ENCODE measurements around the gene NDUFS2. TPM values are rescaled to one million over a fixed set of nuclear protein-coding genes. Genes with fewer than 3 reads are reported as not detected.
A peak's percentile ranks its signal among the peaks of the same experiment; 100 is the strongest.

NDUFS2 gene
- total and polyA plus RNA-seq, 4 experiments from 2014 or later, result 89.9 to 112 (median 95.1) TPM

- Mint-ChIP-seq H3K4me1 (peaks cover 40 to 77% (median 61%) of the 10 kb centered on the region in 4 donors), H3K36me3 (peaks cover 27 to 59% of the 10 kb centered on the region in 2 donors), H3K4me3 (peak within 1 kb of the TSS; percentile 91 to 99 (median 94)), H3K9me3 (peaks cover 0 to 3% (median 0%) of the 10 kb centered on the region in 8 donors), H3K27me3 (no peaks in the 10 kb centered on the region), H3K27ac (peak within 1 kb of the TSS; percentile 94 to 99 (median 97))
- intact Hi-C loops (cut with micrococcal nuclease), result loop anchor here (10.0 kb wide), 1 partner anchor 1064 kb away; the partner anchor contains the start of gene IGSF8
- H3K4me1 ChIP-seq (ENCODE audit: insufficient read depth, low read length), result peaks cover 45% of the 10 kb centered on the region
- ChIA-PET CTCF (ENCODE audit: partially characterized antibody) (interaction anchor here (1.0 to 2.4 kb wide), 4 partner anchors 33 to 90 kb away, joined by 3 to 9 read pairs (median 6); partner anchors contain the start of genes ARHGAP30, NDUFS2 and TOMM40L), POLR2A (ENCODE audit: partially characterized antibody) (interaction anchor here (0.6 to 2.7 kb wide), 7 partner anchors 11 to 138 kb away, joined by 3 to 15 read pairs (median 9); partner anchors contain the start of genes B4GALT3, NDUFS2 and TOMM40L)
- DNase-seq, result peak; percentile 91 to 92 (median 92)
- no peaks in the 10 kb centered on the region for H3K27me3 ChIP-seq (ENCODE audit: insufficient read depth, low read length)
- H3K27ac ChIP-seq (ENCODE audit: low read depth, low read length), result peak within 1 kb of the TSS; percentile 84
- H3K9me3 ChIP-seq (ENCODE audit: control insufficient read depth in 1 of 2, low read length in 2 of 2), result no peaks in the 10 kb centered on the region
- peak within 1 kb of the TSS; percentile 83 to 93 for H3K4me3 ChIP-seq (ENCODE audit: low read length in 2 of 2)
- peaks cover 19% of the 10 kb centered on the region for H3K36me3 ChIP-seq (ENCODE audit: insufficient read depth, low read length)
Measured at GRCh38 chr1:161159087-161159912, 42.9 kb upstream of the NDUFS2 start, which contains the start of gene USP21. Gene USP21 (plus strand): TSS chr1:161159500. CDS start chr1:161160641, 1,141 bp downstream.

- ChIA-PET CTCF (ENCODE audit: partially characterized antibody) (no interaction called here), POLR2A (ENCODE audit: partially characterized antibody) (interaction anchor here (1.7 to 2.7 kb wide), 5 partner anchors 11 to 42 kb away, joined by 5 to 15 read pairs (median 10); partner anchors contain the start of genes B4GALT3, DEDD and NDUFS2)
- no peak for DNase-seq
- Histone ChIP-seq H3K9me3 (ENCODE audit: control insufficient read depth in 1 of 2, low read length in 2 of 2) (no peaks in the 10 kb centered on the region), H3K27me3 (ENCODE audit: insufficient read depth, low read length) (no peaks in the 10 kb centered on the region), H3K36me3 (ENCODE audit: insufficient read depth, low read length) (peaks cover 19% of the 10 kb centered on the region), H3K27ac (ENCODE audit: low read depth, low read length) (peak overlapping the region; percentile 84), H3K4me1 (ENCODE audit: insufficient read depth, low read length) (peaks cover 40% of the 10 kb centered on the region), H3K4me3 (ENCODE audit: low read length in 2 of 2) (peak overlapping the region; percentile 83 to 93)
- Mint-ChIP-seq H3K4me3 (peak overlapping the region; percentile 91 to 99 (median 94)), H3K9me3 (peaks cover 0 to 3% (median 0%) of the 10 kb centered on the region in 8 donors), H3K36me3 (peaks cover 27 to 62% of the 10 kb centered on the region in 2 donors), H3K4me1 (peaks cover 39 to 78% (median 58%) of the 10 kb centered on the region in 4 donors), H3K27me3 (no peaks in the 10 kb centered on the region), H3K27ac (peak overlapping the region; percentile 88 to 99 (median 97))
- intact Hi-C loops (cut with micrococcal nuclease), result loop anchor here (10.0 kb wide), 1 partner anchor 1065 kb away; the partner anchor contains the start of gene IGSF8
Measured at GRCh38 chr1:161159913-161160243, 42.3 kb upstream of the NDUFS2 start.

- peaks cover 19% of the 10 kb centered on the region for H3K36me3 ChIP-seq (ENCODE audit: insufficient read depth, low read length)
- H3K27ac ChIP-seq (ENCODE audit: low read depth, low read length), result no peak overlapping the region
- H3K9me3 ChIP-seq (ENCODE audit: control insufficient read depth in 1 of 2, low read length in 2 of 2), result no peaks in the 10 kb centered on the region
- POLR2A ChIA-PET (ENCODE audit: partially characterized antibody), result interaction anchor here (1.1 to 2.6 kb wide), 5 partner anchors 10 to 65 kb away, joined by 3 to 16 read pairs (median 3); partner anchors contain the start of genes B4GALT3, DEDD, KLHDC9 and TOMM40L
- peak overlapping the region in 6 of 7 donors; percentile 92 to 99 (median 96) for H3K27ac Mint-ChIP-seq
- intact Hi-C loops (cut with micrococcal nuclease), result no loop called here
- CTCF ChIA-PET (ENCODE audit: partially characterized antibody), result interaction anchor here (1.0 to 2.5 kb wide), 2 partner anchors 31 to 41 kb away, joined by 4 to 12 read pairs; partner anchors contain the start of gene NDUFS2
- peaks cover 0 to 3% (median 0%) of the 10 kb centered on the region in 8 donors for H3K9me3 Mint-ChIP-seq
- peaks cover 27 to 57% of the 10 kb centered on the region in 2 donors for H3K36me3 Mint-ChIP-seq
- H3K4me1 ChIP-seq (ENCODE audit: insufficient read depth, low read length), result peaks cover 42% of the 10 kb centered on the region
- peaks cover 34 to 78% (median 54%) of the 10 kb centered on the region in 4 donors for H3K4me1 Mint-ChIP-seq
- peak overlapping the region; percentile 71 to 95 (median 92) for H3K4me3 Mint-ChIP-seq
- no peak for DNase-seq
- no peak overlapping the region for H3K4me3 ChIP-seq (ENCODE audit: low read length in 2 of 2)
- no peaks in the 10 kb centered on the region for H3K27me3 ChIP-seq (ENCODE audit: insufficient read depth, low read length)
- no peaks in the 10 kb centered on the region for H3K27me3 Mint-ChIP-seq
Measured at GRCh38 chr1:161160671-161161145, 41.5 kb upstream of the NDUFS2 start.

- POLR2A ChIA-PET (ENCODE audit: partially characterized antibody), result interaction anchor here (1.1 to 2.6 kb wide), 9 partner anchors 8 to 64 kb away, joined by 3 to 16 read pairs (median 4); partner anchors contain the start of genes B4GALT3, DEDD, KLHDC9 and NDUFS2
- no peak for DNase-seq
- intact Hi-C loops (cut with micrococcal nuclease), result no loop called here
- H3K27me3 ChIP-seq (ENCODE audit: insufficient read depth, low read length), result no peaks in the 10 kb centered on the region
- H3K27ac ChIP-seq (ENCODE audit: low read depth, low read length), result no peak overlapping the region
- Mint-ChIP-seq H3K4me3 (peak overlapping the region in 6 of 8 donors; percentile 6 to 95 (median 37)), H3K36me3 (peaks cover 27 to 59% of the 10 kb centered on the region in 2 donors), H3K27ac (peak overlapping the region in 4 of 7 donors; percentile 59 to 83 (median 66)), H3K27me3 (no peaks in the 10 kb centered on the region), H3K4me1 (peaks cover 32 to 84% (median 56%) of the 10 kb centered on the region in 4 donors), H3K9me3 (peaks cover 0 to 3% (median 0%) of the 10 kb centered on the region in 8 donors)
- H3K36me3 ChIP-seq (ENCODE audit: insufficient read depth, low read length), result peaks cover 19% of the 10 kb centered on the region
- no peak overlapping the region for H3K4me3 ChIP-seq (ENCODE audit: low read length in 2 of 2)
- CTCF ChIA-PET (ENCODE audit: partially characterized antibody), result interaction anchor here (1.0 to 2.5 kb wide), 3 partner anchors 30 to 64 kb away, joined by 4 to 12 read pairs (median 4); partner anchors contain the start of genes NDUFS2 and TOMM40L
- H3K4me1 ChIP-seq (ENCODE audit: insufficient read depth, low read length), result peaks cover 43% of the 10 kb centered on the region
- no peaks in the 10 kb centered on the region for H3K9me3 ChIP-seq (ENCODE audit: control insufficient read depth in 1 of 2, low read length in 2 of 2)
Measured at GRCh38 chr1:161161652-161162051, 40.5 kb upstream of the NDUFS2 start.

- Mint-ChIP-seq H3K36me3 (peaks cover 26 to 56% of the 10 kb centered on the region in 2 donors), H3K9me3 (peaks cover 0 to 3% (median 0%) of the 10 kb centered on the region in 8 donors), H3K27ac (peak overlapping the region in 5 of 7 donors; percentile 59 to 83 (median 69)), H3K4me3 (peak overlapping the region in 4 of 8 donors; percentile 32 to 40 (median 37)), H3K27me3 (no peaks in the 10 kb centered on the region), H3K4me1 (peaks cover 35 to 85% (median 60%) of the 10 kb centered on the region in 4 donors)
- Histone ChIP-seq H3K9me3 (ENCODE audit: control insufficient read depth in 1 of 2, low read length in 2 of 2) (no peaks in the 10 kb centered on the region), H3K36me3 (ENCODE audit: insufficient read depth, low read length) (peaks cover 19% of the 10 kb centered on the region), H3K4me1 (ENCODE audit: insufficient read depth, low read length) (peaks cover 47% of the 10 kb centered on the region), H3K4me3 (ENCODE audit: low read length in 2 of 2) (no peak overlapping the region), H3K27ac (ENCODE audit: low read depth, low read length) (no peak overlapping the region), H3K27me3 (ENCODE audit: insufficient read depth, low read length) (no peaks in the 10 kb centered on the region)
- ChIA-PET POLR2A (ENCODE audit: partially characterized antibody) (interaction anchor here (0.7 to 2.6 kb wide), 9 partner anchors 9 to 64 kb away, joined by 3 to 16 read pairs (median 4); partner anchors contain the start of genes B4GALT3, DEDD, KLHDC9 and NDUFS2), CTCF (ENCODE audit: partially characterized antibody) (interaction anchor here (1.5 to 2.5 kb wide), 2 partner anchors 30 to 64 kb away, joined by 4 to 12 read pairs; partner anchors contain the start of gene TOMM40L)
- intact Hi-C loops (cut with micrococcal nuclease), result no loop called here
- no peak for DNase-seq
Measured at GRCh38 chr1:161162052-161162451, 40.1 kb upstream of the NDUFS2 start.

- ChIA-PET POLR2A (ENCODE audit: partially characterized antibody) (interaction anchor here (0.7 to 2.6 kb wide), 6 partner anchors 8 to 39 kb away, joined by 3 to 16 read pairs (median 4); partner anchors contain the start of genes B4GALT3, NDUFS2 and UFC1), CTCF (ENCODE audit: partially characterized antibody) (interaction anchor here (0.6 to 2.5 kb wide), 3 partner anchors 17 to 63 kb away, joined by 4 to 12 read pairs (median 4); partner anchors contain the start of gene TOMM40L)
- H3K27ac Mint-ChIP-seq, result peak overlapping the region; percentile 54 to 100 (median 91)
- H3K27me3 Mint-ChIP-seq, result no peaks in the 10 kb centered on the region
- no peaks in the 10 kb centered on the region for H3K27me3 ChIP-seq (ENCODE audit: insufficient read depth, low read length)
- H3K9me3 ChIP-seq (ENCODE audit: control insufficient read depth in 1 of 2, low read length in 2 of 2), result no peaks in the 10 kb centered on the region
- DNase-seq, result no peak
- H3K4me1 Mint-ChIP-seq, result peaks cover 37 to 90% (median 61%) of the 10 kb centered on the region in 4 donors
- peak overlapping the region in 3 of 8 donors; percentile 4 to 53 (median 33) for H3K4me3 Mint-ChIP-seq
- H3K27ac ChIP-seq (ENCODE audit: low read depth, low read length), result no peak overlapping the region
- H3K4me1 ChIP-seq (ENCODE audit: insufficient read depth, low read length), result peaks cover 55% of the 10 kb centered on the region
- peaks cover 18 to 49% of the 10 kb centered on the region in 2 donors for H3K36me3 Mint-ChIP-seq
- peaks cover 0 to 3% (median 0%) of the 10 kb centered on the region in 8 donors for H3K9me3 Mint-ChIP-seq
- no peak overlapping the region for H3K4me3 ChIP-seq (ENCODE audit: low read length in 2 of 2)
- peaks cover 19% of the 10 kb centered on the region for H3K36me3 ChIP-seq (ENCODE audit: insufficient read depth, low read length)
- intact Hi-C loops (cut with micrococcal nuclease), result no loop called here
Measured at GRCh38 chr1:161162806-161163205, 39.4 kb upstream of the NDUFS2 start.

Measured in CD4-positive, alpha-beta memory T cell (primary cell).